ENCODE measurements around the gene ATP2A1. TPM values are rescaled to one million over a fixed set of nuclear protein-coding genes. Genes with fewer than 3 reads are reported as not detected.

The ATP2A1 gene
- total and polyA plus RNA-seq, 2 of the 8 experiments (the other 6 are each of a cell fraction or from before 2014, with no cell fraction given) = 1.7 to 2.4 TPM

DNA sequence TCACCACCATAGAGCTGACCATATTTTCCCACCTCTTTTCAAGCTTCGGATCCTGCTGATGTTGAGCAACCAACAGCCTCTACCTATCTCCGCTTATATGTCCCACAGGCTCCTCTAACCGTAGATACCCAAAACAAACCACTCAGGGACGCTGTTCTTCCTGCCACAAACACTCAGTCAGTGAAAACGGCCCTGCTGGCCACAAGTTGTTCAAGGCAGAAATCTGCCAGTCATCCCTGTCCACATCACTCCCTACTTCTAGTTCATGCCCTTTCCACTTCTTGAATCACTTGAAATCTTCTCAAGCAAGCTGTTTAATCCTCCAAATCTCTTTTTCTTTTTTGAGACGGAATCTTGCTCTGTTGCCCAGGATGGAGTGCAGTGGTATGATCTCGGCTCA, 38.8 kb downstream of the ATP2A1 start (continued):
- TF ChIP-seq SIN3A (conservative IDR thresholded peaks at IDR 0.05 in 1 of 2, IDR thresholded peaks at IDR 0.05 in 1 of 2; ENCODE audit: low read depth in 1 of 2, low read length in 2 of 2) = no peak
- TF ChIP-seq CREB1 (IDR thresholded peaks at IDR 0.05) = no peak
- no peak for TF ChIP-seq SIX5 (IDR thresholded peaks at IDR 0.05; ENCODE audit: low read depth, low read length)
- TF ChIP-seq CTCF (IDR thresholded peaks at IDR 0.05; ENCODE audit: control extremely low read depth in 1 of 3, insufficient read depth in 1 of 3, low read depth in 1 of 3, low read length in 3 of 3) = no peak
- no peak for TF ChIP-seq RNF2 (IDR thresholded peaks at IDR 0.05; ENCODE audit: borderline replicate concordance, low read depth, low read length, missing control alignments, poor library complexity, severe bottlenecking)

Data from H1 (cell line).